DOHH2 (cell line): ENCODE measurements around the gene PAX2.

ENCODE experiments used
- H3F3A ChIP-seq: fragments of 200-600 bp; sonication (generic), shearing (Covaris generic); 2 replicates; pipeline ENCODE4 v1.6.0; 2016; ENCODE audit warnings: antibody characterized with exemption, mild to moderate bottlenecking; ENCODE audit not compliant: control insufficient read depth, insufficient read depth
- H3K27ac ChIP-seq: fragments of 200-600 bp; sonication (generic); 2 replicates; pipeline ENCODE4 v1.5.1; 2014; ENCODE audit warnings: low read depth, mild to moderate bottlenecking, low read length, moderate library complexity
- H3K27me3 ChIP-seq: fragments of 200-600 bp; sonication (generic); 2 replicates; pipeline ENCODE4 v1.6.1; 2014; ENCODE audit warnings: mild to moderate bottlenecking, low read length, mixed read lengths; ENCODE audit not compliant: control insufficient read depth
- H3K36me3 ChIP-seq: fragments of 200-600 bp; sonication (generic); 2 replicates; pipeline ENCODE4 v1.6.1; 2014; ENCODE audit warnings: mild to moderate bottlenecking, low read length, moderate library complexity, mixed read lengths; ENCODE audit not compliant: control insufficient read depth
- H3K4me1 ChIP-seq: fragments of 200-600 bp; sonication (generic); 2 replicates; pipeline ENCODE4 v1.6.1; 2014; ENCODE audit warnings: mild to moderate bottlenecking, low read length, mixed read lengths; ENCODE audit not compliant: control insufficient read depth
- H3K4me2 ChIP-seq: fragments of 200-600 bp; sonication (generic); 2 replicates; pipeline ENCODE4 v1.6.0; 2014; ENCODE audit warnings: mild to moderate bottlenecking, low read length, moderate library complexity
- H3K4me3 ChIP-seq: fragments of 200-600 bp; sonication (generic); 2 replicates; pipeline ENCODE4 v1.5.1; 2014; ENCODE audit warnings: mild to moderate bottlenecking, low read length, mixed read lengths
- H3K79me2 ChIP-seq: fragments of 200-600 bp; sonication (generic); 2 replicates; pipeline ENCODE4 v1.6.1; 2014; ENCODE audit warnings: mild to moderate bottlenecking, low read length, mixed read lengths; ENCODE audit not compliant: control insufficient read depth
- H3K9me2 ChIP-seq: fragments of 200-600 bp; sonication (generic); replicated peaks from 2 replicates; pipeline ENCODE4 v1.6.1; 2014; ENCODE audit warnings: mild to moderate bottlenecking, low read length, mixed read lengths; ENCODE audit not compliant: control insufficient read depth
- H3K9me3 ChIP-seq: fragments of 200-600 bp; sonication (generic); 2 replicates; pipeline ENCODE4 v1.6.1; 2014; ENCODE audit warnings: antibody characterized with exemption, low read length, mixed read lengths; ENCODE audit not compliant: control insufficient read depth, insufficient read depth
- H4K20me1 ChIP-seq: fragments of 200-600 bp; sonication (generic); 2 replicates; pipeline ENCODE4 v1.6.0; 2014; ENCODE audit warnings: low read depth, mild to moderate bottlenecking, antibody characterized with exemption, low read length, moderate library complexity; ENCODE audit not compliant: control insufficient read depth, insufficient read depth
- EZH2phosphoT487 ChIP-seq: fragments of 200-600 bp; sonication (generic); IDR thresholded peaks from 2 replicates; pipeline ENCODE4 v1.6.1; 2017; ENCODE audit warnings: borderline replicate concordance, mild to moderate bottlenecking, antibody characterized with exemption, low read length, moderate library complexity, mixed read lengths
- TF ChIP-seq, protein P1 (sequence below): fragments of 200-600 bp; sonication (generic); IDR thresholded peaks from one replicate; pipeline ENCODE4 v1.5.1; 2014; ENCODE audit warnings: antibody characterized with exemption, mild to moderate bottlenecking, low read depth, low read length; ENCODE audit not compliant: poor library complexity, severe bottlenecking

Gene PAX2

GRCh38 chr10:100725071-100725471 is 20.3 kb upstream of the PAX2 start:
- Histone ChIP-seq H3K4me2 (no peak overlapping the region), H3K36me3 (no peaks in the 10 kb centered on the region), H3K9me3 (no peaks in the 10 kb centered on the region), H3K4me1 (no peaks in the 10 kb centered on the region), H3K27ac (no peak overlapping the region), H4K20me1 (no peaks in the 10 kb centered on the region), H3K79me2 (no peaks in the 10 kb centered on the region), H3K9me2 (no peaks in the 10 kb centered on the region), H3K27me3 (peaks cover 12% of the 10 kb centered on the region), H3F3A (no peaks in the 10 kb centered on the region), H3K4me3 (no peak overlapping the region)
- TF ChIP-seq EZH2phosphoT487: no peak
- TF ChIP-seq, protein P1, sequence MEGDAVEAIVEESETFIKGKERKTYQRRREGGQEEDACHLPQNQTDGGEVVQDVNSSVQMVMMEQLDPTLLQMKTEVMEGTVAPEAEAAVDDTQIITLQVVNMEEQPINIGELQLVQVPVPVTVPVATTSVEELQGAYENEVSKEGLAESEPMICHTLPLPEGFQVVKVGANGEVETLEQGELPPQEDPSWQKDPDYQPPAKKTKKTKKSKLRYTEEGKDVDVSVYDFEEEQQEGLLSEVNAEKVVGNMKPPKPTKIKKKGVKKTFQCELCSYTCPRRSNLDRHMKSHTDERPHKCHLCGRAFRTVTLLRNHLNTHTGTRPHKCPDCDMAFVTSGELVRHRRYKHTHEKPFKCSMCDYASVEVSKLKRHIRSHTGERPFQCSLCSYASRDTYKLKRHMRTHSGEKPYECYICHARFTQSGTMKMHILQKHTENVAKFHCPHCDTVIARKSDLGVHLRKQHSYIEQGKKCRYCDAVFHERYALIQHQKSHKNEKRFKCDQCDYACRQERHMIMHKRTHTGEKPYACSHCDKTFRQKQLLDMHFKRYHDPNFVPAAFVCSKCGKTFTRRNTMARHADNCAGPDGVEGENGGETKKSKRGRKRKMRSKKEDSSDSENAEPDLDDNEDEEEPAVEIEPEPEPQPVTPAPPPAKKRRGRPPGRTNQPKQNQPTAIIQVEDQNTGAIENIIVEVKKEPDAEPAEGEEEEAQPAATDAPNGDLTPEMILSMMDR: no peak

DNA sequence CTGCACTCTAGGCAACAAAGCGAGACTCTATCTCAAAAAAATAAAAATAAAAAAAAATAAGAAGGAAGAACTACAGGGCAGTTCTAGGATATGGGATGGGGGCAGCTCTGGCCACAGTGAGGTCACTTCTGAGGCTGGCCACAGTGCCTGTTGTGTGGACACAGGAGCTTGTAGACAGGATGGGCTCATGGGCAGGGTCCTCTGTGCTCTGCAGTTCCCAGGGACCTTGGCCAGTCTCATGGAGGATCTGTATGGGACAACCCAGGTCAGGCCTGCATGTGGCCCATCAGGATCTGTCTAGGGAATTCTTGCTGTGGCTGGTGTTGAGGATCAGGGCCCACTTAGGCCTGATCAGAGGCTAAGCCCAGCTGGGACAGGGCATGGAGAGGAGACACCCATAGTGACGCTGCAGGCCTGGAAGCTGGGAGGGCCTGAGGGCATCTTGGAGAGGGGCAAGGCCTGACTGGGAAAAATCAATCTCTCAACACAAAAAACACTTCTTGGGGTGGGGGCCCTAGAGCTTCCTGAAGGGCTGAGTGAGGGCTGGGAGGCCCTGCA is 19.4 kb upstream of the PAX2 start:
- no peaks in the 10 kb centered on the region for H3K9me3 ChIP-seq

DNA sequence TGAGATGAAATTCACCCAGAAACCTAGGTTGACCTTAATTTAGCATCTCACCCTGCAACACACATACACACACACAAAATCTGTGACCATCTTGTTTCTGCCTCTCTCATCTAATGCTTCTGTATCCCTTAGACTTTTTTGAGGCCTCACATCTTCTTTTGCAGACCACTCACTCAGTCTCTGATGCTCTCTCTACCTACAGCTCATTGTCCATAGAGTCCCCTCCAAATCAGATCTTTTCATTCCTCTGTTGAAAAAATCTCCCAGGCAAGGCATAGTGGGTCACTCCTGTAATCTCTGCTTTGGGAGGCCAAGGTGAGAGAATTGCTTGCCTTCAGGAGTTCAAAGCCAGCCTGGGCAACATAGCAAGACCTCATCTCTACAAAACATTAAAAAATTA is 17.6 kb upstream of the PAX2 start:
- no peak for TF ChIP-seq EZH2phosphoT487
- TF ChIP-seq, protein P1: no peak
- H4K20me1 ChIP-seq: no peaks in the 10 kb centered on the region
- no peaks in the 10 kb centered on the region for H3K9me3 ChIP-seq
- no peaks in the 10 kb centered on the region for H3K4me1 ChIP-seq
- H3K4me2 ChIP-seq: no peak overlapping the region
- no peaks in the 10 kb centered on the region for H3F3A ChIP-seq
- no peaks in the 10 kb centered on the region for H3K36me3 ChIP-seq
- H3K4me3 ChIP-seq: no peak overlapping the region
- H3K27me3 ChIP-seq: peaks cover 26% of the 10 kb centered on the region
- H3K27ac ChIP-seq: no peak overlapping the region
- H3K79me2 ChIP-seq: no peaks in the 10 kb centered on the region
- H3K9me2 ChIP-seq: no peaks in the 10 kb centered on the region

More for the DNA sequence above, 19.4 kb upstream of the PAX2 start:
- Histone ChIP-seq H3K27ac (no peak overlapping the region), H3K4me1 (no peaks in the 10 kb centered on the region), H3K79me2 (no peaks in the 10 kb centered on the region), H3F3A (no peaks in the 10 kb centered on the region), H3K4me2 (no peak overlapping the region), H4K20me1 (no peaks in the 10 kb centered on the region), H3K4me3 (no peak overlapping the region), H3K27me3 (peaks cover 15% of the 10 kb centered on the region), H3K9me2 (no peaks in the 10 kb centered on the region), H3K36me3 (no peaks in the 10 kb centered on the region)
- TF ChIP-seq EZH2phosphoT487: no peak
- TF ChIP-seq, protein P1: no peak
